ENCODE results near the gene ING3. TPM values are rescaled to one million over a fixed set of nuclear protein-coding genes. Genes with fewer than 3 reads are reported as not detected.

The ING3 gene
- total RNA-seq, 1 experiment from 2014 or later: 12.6 TPM

GRCh38 chr7:120931243-120931642 is 19.3 kb upstream of the ING3 start:
- H3K4me1 Mint-ChIP-seq: peaks cover 17% of the 10 kb centered on the region

More at GRCh38 chr7:120931243-120931642, 19.3 kb upstream of the ING3 start:
- no peaks in the 10 kb centered on the region for H3K36me3 Mint-ChIP-seq
- DNase-seq (ENCODE audit: low spot score) (no peak), ATAC-seq (no peak)
- TF ChIP-seq GTF2I (CRISPR knock-in tag; conservative IDR thresholded peaks at IDR 0.05) (no peak), USF1 (CRISPR knock-in tag; IDR thresholded peaks at IDR 0.05) (no peak), CBFB (CRISPR knock-in tag; IDR thresholded peaks at IDR 0.05; ENCODE audit: low read depth) (no peak), ZNF671 (CRISPR knock-in tag; IDR thresholded peaks at IDR 0.05) (no peak), ZNF425 (CRISPR knock-in tag; conservative IDR thresholded peaks at IDR 0.05) (no peak), ARID4B (CRISPR knock-in tag; IDR thresholded peaks at IDR 0.05; ENCODE audit: borderline replicate concordance) (no peak), IRF2 (CRISPR knock-in tag; IDR thresholded peaks at IDR 0.05; ENCODE audit: borderline replicate concordance, low read depth) (no peak), ZNF416 (CRISPR knock-in tag; IDR thresholded peaks at IDR 0.05) (no peak), MLX (CRISPR knock-in tag; IDR thresholded peaks at IDR 0.05) (no peak), PRDM15 (CRISPR knock-in tag; IDR thresholded peaks at IDR 0.05) (no peak)
- no peak overlapping the region for H3K27ac Mint-ChIP-seq
- ChIA-PET CTCF (interaction anchor here (0.8 kb wide), 1 partner anchor 126 kb away, joined by 3 read pairs; no protein-coding TSS in a partner anchor), POLR2A (no interaction called here)
- no peaks in the 10 kb centered on the region for H3K27me3 Mint-ChIP-seq (ENCODE audit: low read depth)
- no peak overlapping the region for H3K4me3 Mint-ChIP-seq
- no peaks in the 10 kb centered on the region for H3K9me3 Mint-ChIP-seq
